CD4-positive, CD25-positive, alpha-beta regulatory T cell (primary cell): Measurements from ENCODE around the gene CNPY3. TPM values are rescaled to one million over a fixed set of nuclear protein-coding genes. Genes with fewer than 3 reads are reported as not detected.
"Not testable (repeated sequence)": the region's sequence is repeated elsewhere in the genome, so short reads cannot be mapped to it uniquely, and the experiment has no call there.

Experiments used
- ATAC-seq, 2 donors: fragments of 150-1000 bp; cut with Tn5 transposase; one replicate each; pipeline ENCODE4 v1.10.0; 2021; ENCODE audit warnings: low read depth in 2 of 2, moderate number of reproducible peaks in 2 of 2, moderate library complexity in 1 of 2
- DNase-seq, 3 donors: peaks; one replicate each; pipeline versions ENCODE4 v3.0.0 to v3.0.0-alpha.2; 2012 to 2022; ENCODE audit warnings: mixed read lengths in 1 of 3
- H3K27ac ChIP-seq: one replicate; pipeline ENCODE4 v1.7.0; 2013; ENCODE audit warnings: mild to moderate bottlenecking, low read length; ENCODE audit not compliant: insufficient read depth, poor library complexity, severe bottlenecking
- H3K27me3 ChIP-seq: one replicate; pipeline ENCODE4 v1.7.0; 2013; ENCODE audit warnings: low read length; ENCODE audit not compliant: control insufficient read depth, insufficient read depth
- H3K36me3 ChIP-seq: one replicate; pipeline ENCODE4 v1.7.0; 2013; ENCODE audit warnings: mild to moderate bottlenecking, low read length, moderate library complexity; ENCODE audit not compliant: control insufficient read depth, insufficient read depth
- H3K4me1 ChIP-seq: 2 replicates; pipeline ENCODE4 v1.7.0; 2013; ENCODE audit warnings: mild to moderate bottlenecking, low read length; ENCODE audit not compliant: insufficient read depth, control insufficient read depth, poor library complexity, severe bottlenecking
- H3K4me3 ChIP-seq: one replicate; pipeline ENCODE4 v1.7.0; 2013; ENCODE audit warnings: low read depth, mild to moderate bottlenecking, low read length, moderate library complexity
- H3K9me3 ChIP-seq, 2 experiments: 1 replicate in 1 of 2; 2 replicates in 1 of 2; pipeline ENCODE4 v1.7.0; 2013; ENCODE audit warnings: low read length in 2 of 2, mild to moderate bottlenecking in 1 of 2, moderate library complexity in 1 of 2; ENCODE audit not compliant: control insufficient read depth in 2 of 2
- H3K27ac Mint-ChIP-seq, 3 donors: one replicate each; pipeline ENCODE4 v1.8.0; 2020 to 2022; ENCODE audit warnings: mild to moderate bottlenecking in 3 of 3, mixed read lengths in 3 of 3, moderate library complexity in 2 of 3
- H3K27me3 Mint-ChIP-seq: one replicate; pipeline ENCODE4 v1.8.0; 2022; ENCODE audit warnings: mild to moderate bottlenecking, mixed read lengths
- H3K36me3 Mint-ChIP-seq: one replicate; pipeline ENCODE4 v1.8.0; 2020; ENCODE audit warnings: mixed read lengths
- H3K4me1 Mint-ChIP-seq, 4 donors: one replicate each; pipeline ENCODE4 v1.8.0; 2020 to 2022; ENCODE audit warnings: mixed read lengths in 4 of 4, mild to moderate bottlenecking in 1 of 4
- H3K4me3 Mint-ChIP-seq, 4 donors: one replicate each; pipeline ENCODE4 v1.8.0; 2020 to 2022; ENCODE audit warnings: mild to moderate bottlenecking in 4 of 4, mixed read lengths in 4 of 4, moderate library complexity in 3 of 4
- H3K9me3 Mint-ChIP-seq, 7 donors: one replicate each; pipeline ENCODE4 v1.8.0; 2020 to 2022; ENCODE audit warnings: mixed read lengths in 7 of 7, mild to moderate bottlenecking in 3 of 7, moderate library complexity in 2 of 7
- polyA plus RNA-seq, 4 donors: library from polyadenylated mRNA; unstranded; fragments of 300-500 nt; fragmentation: Illumina TruSeq; gene quantifications; one replicate each; pipeline ENCODE4 v1.2.3, GENCODE V29; 2021
- total RNA-seq: library from RNA; stranded (reverse); gene quantifications from one replicate; pipeline ENCODE4 v1.2.3, GENCODE V29; 2022

CNPY3 gene
- total and polyA plus RNA-seq, 5 donors from 2014 or later = 42.9 to 88.8 (median 81.3) TPM

DNA sequence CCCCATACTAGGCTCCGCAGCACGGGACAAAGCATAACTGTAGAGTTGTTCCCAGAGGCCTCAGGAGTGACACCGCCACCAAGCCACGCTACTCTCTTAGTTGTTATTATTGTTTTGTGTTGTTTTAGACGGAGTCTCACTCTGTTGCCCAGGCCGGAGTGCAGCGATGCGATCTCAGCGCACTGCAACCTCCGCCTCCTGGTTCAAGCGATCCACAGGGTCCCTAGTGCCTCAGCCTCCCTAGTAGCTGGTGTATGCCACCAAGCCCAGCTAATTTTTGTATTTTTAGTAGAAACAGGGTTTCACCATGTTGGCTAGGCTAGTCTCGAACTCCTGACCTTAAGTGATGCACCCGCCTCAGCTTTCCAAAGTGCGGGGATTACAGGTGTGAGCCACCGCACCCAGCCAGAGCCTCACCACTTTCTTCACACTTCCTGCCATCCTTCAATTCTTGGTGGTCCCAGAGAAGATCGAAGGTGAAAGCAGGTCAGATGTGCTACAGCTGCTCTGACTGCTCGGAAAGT, 38.0 kb upstream of the CNPY3 start:
- Histone ChIP-seq H3K4me3 (peak overlapping the region; percentile 84), H3K27ac (peak overlapping the region; percentile 84), H3K27me3 (no peaks in the 10 kb centered on the region), H3K9me3 (no peaks in the 10 kb centered on the region), H3K36me3 (peaks cover 4% of the 10 kb centered on the region), H3K4me1 (peaks cover 17% of the 10 kb centered on the region)
- H3K4me3 Mint-ChIP-seq = peak overlapping the region; percentile 92 to 98 (median 96)
- H3K27me3 Mint-ChIP-seq = no peaks in the 10 kb centered on the region
- H3K9me3 Mint-ChIP-seq = no peaks in the 10 kb centered on the region
- H3K4me1 Mint-ChIP-seq = peaks cover 0 to 32% (median 7%) of the 10 kb centered on the region in 4 donors
- DNase-seq (no peak), ATAC-seq (no peak)
- peak overlapping the region; percentile 93 to 98 (median 96) for H3K27ac Mint-ChIP-seq
- peaks cover 1% of the 10 kb centered on the region for H3K36me3 Mint-ChIP-seq

DNA sequence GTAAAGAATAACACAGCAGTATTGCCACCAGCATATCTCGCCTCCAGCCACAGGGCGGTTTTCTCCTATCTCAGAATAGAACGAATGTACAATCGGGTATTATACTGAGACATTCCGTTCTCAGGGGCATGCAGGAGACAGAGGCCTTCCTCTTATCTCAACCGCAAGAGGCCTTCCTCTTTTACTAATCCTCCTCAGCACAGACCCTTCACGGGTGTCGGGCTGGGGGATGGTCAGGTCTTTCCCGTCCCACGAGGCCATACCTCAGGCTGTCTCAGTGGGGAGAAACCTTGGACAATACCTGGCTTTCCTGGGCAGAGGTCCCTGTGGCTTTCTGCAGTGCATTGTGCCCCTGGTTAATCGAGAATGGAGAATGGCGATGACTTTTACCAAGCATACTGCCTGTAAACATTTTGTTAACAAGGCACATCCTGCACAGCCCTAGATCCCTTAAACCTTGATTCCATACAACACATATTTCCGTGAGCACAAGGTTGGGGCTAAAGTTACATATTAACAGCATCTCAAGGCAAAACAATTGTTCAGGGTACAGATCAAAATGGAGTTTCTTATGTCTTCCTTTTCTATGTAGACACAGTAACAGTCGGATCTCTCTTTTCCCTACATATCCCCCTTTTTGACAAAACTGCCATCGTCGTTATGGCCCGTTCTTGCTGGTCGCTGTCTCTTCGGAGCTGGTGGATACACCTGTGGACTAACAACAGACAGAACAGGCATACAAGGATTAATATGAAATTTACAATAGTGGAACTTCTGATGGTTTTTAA, 35.0 kb upstream of the CNPY3 start:
- DNase-seq, H3K4me3 ChIP-seq, H3K27me3 ChIP-seq, H3K36me3 Mint-ChIP-seq, H3K9me3 Mint-ChIP-seq, ATAC-seq, H3K9me3 ChIP-seq, H3K27ac ChIP-seq, H3K27ac Mint-ChIP-seq, H3K36me3 ChIP-seq, H3K27me3 Mint-ChIP-seq: not testable (repeated sequence)
- H3K4me1 ChIP-seq = peaks cover 17% of the 10 kb centered on the region
- peaks cover 5 to 25% (median 11%) of the 10 kb centered on the region in 4 donors for H3K4me1 Mint-ChIP-seq
- peak overlapping the region in 1 of 4 donors; percentile 0 for H3K4me3 Mint-ChIP-seq

DNA sequence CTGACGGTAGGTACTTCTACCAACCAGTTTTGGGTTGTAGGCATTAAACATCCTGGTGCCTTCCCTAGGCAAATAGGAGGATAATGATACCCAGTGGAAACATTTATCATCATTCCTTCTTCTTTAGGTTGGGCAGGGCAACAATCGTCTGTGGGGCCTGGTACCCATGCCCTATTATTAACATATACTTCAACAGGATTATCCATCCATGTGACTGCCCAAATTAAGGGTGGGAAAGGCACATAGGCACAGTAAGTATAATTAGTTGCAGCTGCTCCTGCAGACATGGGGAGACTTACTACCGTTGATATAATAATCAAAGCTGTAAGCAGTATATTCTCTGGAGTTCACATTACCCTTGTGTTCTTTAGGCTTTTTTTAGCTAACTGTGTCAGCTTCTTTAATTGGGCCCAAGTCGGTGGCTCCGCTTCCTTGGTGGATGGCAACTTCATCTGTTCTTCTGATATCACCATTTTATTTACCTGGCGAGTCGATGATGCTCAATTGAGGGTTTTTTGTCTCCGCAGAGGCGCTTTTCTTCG, 33.0 kb upstream of the CNPY3 start:
- H3K36me3 Mint-ChIP-seq = no peaks in the 10 kb centered on the region
- H3K4me1 Mint-ChIP-seq = peaks cover 3 to 10% (median 8%) of the 10 kb centered on the region in 4 donors
- DNase-seq (no peak), ATAC-seq (no peak)
- Histone ChIP-seq H3K4me3 (no peak overlapping the region), H3K4me1 (peaks cover 2% of the 10 kb centered on the region), H3K36me3 (no peaks in the 10 kb centered on the region), H3K27ac (no peak overlapping the region), H3K27me3 (no peaks in the 10 kb centered on the region), H3K9me3 (no peaks in the 10 kb centered on the region)
- no peak overlapping the region for H3K4me3 Mint-ChIP-seq
- H3K27me3 Mint-ChIP-seq = peaks cover 5% of the 10 kb centered on the region
- no peaks in the 10 kb centered on the region for H3K9me3 Mint-ChIP-seq
- H3K27ac Mint-ChIP-seq = no peak overlapping the region

DNA sequence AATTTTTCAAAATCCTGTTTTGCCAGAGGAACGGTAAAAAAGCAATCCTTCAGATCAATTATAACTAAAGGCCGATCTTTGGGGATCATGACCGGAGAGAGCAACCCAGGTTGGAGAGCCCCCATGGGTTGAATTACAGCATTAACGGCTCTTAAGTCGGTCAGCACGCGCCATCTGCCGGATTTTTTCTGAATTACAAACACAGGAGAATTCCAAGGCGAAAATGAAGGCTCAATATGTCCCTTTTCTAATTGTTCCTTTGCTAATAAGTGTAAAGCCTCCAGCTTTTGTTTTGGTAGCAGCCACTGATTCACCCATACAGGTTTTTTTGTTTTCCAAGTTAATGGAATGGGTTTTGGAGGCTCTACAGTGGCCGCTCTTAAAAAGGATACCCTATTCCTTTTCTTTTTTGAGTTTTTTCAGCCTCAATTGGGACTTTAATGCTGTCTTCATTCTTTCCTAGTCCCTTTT, 30.4 kb upstream of the CNPY3 start:
- ATAC-seq = no peak
- no peak overlapping the region for H3K27ac ChIP-seq
- no peaks in the 10 kb centered on the region for H3K9me3 ChIP-seq
- H3K27me3 ChIP-seq = no peaks in the 10 kb centered on the region
- no peak overlapping the region for H3K4me3 ChIP-seq
- H3K36me3 Mint-ChIP-seq = no peaks in the 10 kb centered on the region
- H3K27me3 Mint-ChIP-seq = peaks cover 5% of the 10 kb centered on the region
- no peaks in the 10 kb centered on the region for H3K36me3 ChIP-seq
- no peak overlapping the region for H3K27ac Mint-ChIP-seq
- no peaks in the 10 kb centered on the region for H3K9me3 Mint-ChIP-seq
- peaks cover 6 to 14% (median 12%) of the 10 kb centered on the region in 4 donors for H3K4me1 Mint-ChIP-seq
- peaks cover 6% of the 10 kb centered on the region for H3K4me1 ChIP-seq
- H3K4me3 Mint-ChIP-seq = peak overlapping the region in 1 of 4 donors; percentile 28
- peak; percentile 62 to 78 (median 71) for DNase-seq

DNA sequence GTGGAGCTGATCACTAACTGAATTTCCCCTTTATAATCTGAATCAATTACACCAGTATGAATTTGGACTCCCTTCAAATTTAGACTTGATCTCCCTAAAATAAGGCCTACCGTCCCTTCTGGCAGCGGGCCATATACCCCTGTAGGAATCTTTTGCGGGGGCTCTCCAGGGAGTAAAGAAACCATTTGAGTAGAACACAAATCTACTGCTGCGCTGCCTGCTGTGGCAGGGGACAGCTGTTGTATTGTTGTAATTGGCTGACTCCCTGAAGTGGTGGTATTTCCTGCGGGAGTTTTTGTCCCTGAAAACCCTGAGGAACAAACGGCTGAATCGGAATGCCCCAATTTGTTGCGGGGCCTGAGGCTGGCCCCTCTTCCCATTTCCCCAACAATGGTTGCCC, 29.4 kb upstream of the CNPY3 start:
- no peak for DNase-seq
- Histone ChIP-seq H3K9me3 (no peaks in the 10 kb centered on the region), H3K27me3 (no peaks in the 10 kb centered on the region), H3K4me3 (no peak overlapping the region), H3K4me1 (peaks cover 6% of the 10 kb centered on the region), H3K27ac (no peak overlapping the region), H3K36me3 (no peaks in the 10 kb centered on the region)
- no peak for ATAC-seq
- Mint-ChIP-seq H3K4me3 (no peak overlapping the region), H3K27ac (no peak overlapping the region), H3K27me3 (peaks cover 5% of the 10 kb centered on the region), H3K9me3 (no peaks in the 10 kb centered on the region), H3K36me3 (no peaks in the 10 kb centered on the region), H3K4me1 (peaks cover 6 to 14% (median 12%) of the 10 kb centered on the region in 4 donors)

DNA sequence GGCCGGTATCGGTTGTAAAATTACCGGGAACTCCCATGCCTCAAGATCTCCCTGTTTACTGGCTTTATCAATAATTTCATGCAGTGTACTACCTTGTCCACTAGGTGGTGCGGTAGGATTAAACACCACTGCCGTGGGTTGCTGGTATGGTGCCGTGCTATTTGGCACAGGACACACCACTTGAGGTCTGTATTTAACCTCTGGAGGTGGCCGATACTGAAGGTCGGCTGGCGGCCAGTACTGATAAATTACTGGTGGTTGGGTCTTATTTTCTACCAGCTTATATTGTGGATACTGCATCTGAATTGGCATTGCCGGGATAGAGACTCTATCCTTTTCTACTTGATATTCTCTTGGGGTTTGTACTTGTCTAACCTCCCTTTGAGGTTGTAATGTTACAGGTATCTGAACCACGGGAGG, 27.7 kb upstream of the CNPY3 start:
- Histone ChIP-seq H3K36me3 (no peaks in the 10 kb centered on the region), H3K4me3 (no peak overlapping the region), H3K4me1 (peaks cover 6% of the 10 kb centered on the region), H3K9me3 (no peaks in the 10 kb centered on the region), H3K27me3 (no peaks in the 10 kb centered on the region), H3K27ac (no peak overlapping the region)
- no peaks in the 10 kb centered on the region for H3K9me3 Mint-ChIP-seq
- H3K4me3 Mint-ChIP-seq = no peak overlapping the region
- H3K36me3 Mint-ChIP-seq = no peaks in the 10 kb centered on the region
- peaks cover 11% of the 10 kb centered on the region for H3K27me3 Mint-ChIP-seq
- DNase-seq (peak; percentile 58 to 82 (median 78)), ATAC-seq (peak; percentile 92 to 98)
- H3K4me1 Mint-ChIP-seq = peaks cover 6 to 14% (median 12%) of the 10 kb centered on the region in 4 donors
- no peak overlapping the region for H3K27ac Mint-ChIP-seq

DNA sequence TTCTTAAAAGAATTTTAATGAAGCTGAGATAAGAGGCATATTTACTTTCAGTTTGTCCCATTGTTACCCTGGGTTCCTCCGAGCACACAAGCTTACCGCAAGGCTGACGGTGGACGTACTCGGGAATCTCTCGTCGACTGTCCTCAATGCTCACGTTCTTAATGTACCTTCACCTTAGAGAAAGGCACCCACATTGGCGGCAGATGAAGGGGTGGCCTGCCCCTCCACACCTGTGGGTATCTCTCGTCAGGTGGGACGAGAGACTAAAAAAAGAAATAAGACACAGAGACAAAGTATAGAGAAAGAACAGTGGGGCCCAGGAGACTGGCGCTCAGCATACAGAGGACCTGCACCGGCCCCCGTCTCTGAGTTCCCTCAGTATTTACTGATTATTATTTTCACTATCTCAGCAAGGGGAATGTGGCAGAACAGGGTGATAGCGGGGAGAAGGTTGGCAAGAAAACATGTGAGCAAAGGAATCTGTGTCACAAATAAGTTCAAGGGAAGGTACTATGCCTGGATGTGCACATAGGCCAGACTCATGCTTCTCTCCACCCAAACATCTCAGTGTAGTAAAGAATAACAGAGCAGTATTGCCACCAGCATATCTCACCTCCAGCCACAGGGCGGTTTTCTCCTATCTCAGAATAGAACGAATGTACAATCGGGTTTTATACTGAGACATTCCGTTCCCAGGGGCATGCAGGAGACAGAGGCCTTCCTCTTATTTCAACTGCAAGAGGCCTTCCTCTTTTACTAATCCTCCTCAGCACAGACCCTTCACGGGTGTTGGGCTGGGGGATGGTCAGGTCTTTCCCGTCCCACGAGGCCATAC, 26.6 kb upstream of the CNPY3 start:
- not testable (repeated sequence) for ATAC-seq, H3K9me3 ChIP-seq, DNase-seq, H3K4me1 ChIP-seq, H3K27me3 ChIP-seq, H3K9me3 Mint-ChIP-seq, H3K36me3 Mint-ChIP-seq, H3K27ac ChIP-seq, H3K36me3 ChIP-seq, H3K4me3 ChIP-seq, H3K4me3 Mint-ChIP-seq, H3K27ac Mint-ChIP-seq
- Mint-ChIP-seq H3K27me3 (peaks cover 11% of the 10 kb centered on the region), H3K4me1 (peaks cover 6 to 14% (median 12%) of the 10 kb centered on the region in 4 donors)
